Large intestine (tissue), 3 donors: ENCODE data around the gene AFF3. TPM values are rescaled to one million over a fixed set of nuclear protein-coding genes. Genes with fewer than 3 reads are reported as not detected.

Source experiments
- DNase-seq, 2 donors: peaks; one replicate each; pipeline versions ENCODE4 v3.0.0 to v3.0.0-alpha.2; 2013
- H3K27ac ChIP-seq: one replicate; pipeline ENCODE4 v1.5.1; 2013; ENCODE audit warnings: low read length
- H3K27me3 ChIP-seq: 2 replicates; pipeline ENCODE4 v1.6.1; 2013; ENCODE audit warnings: low read length; ENCODE audit not compliant: control insufficient read depth, insufficient read depth
- H3K36me3 ChIP-seq: 2 replicates; pipeline ENCODE4 v1.6.1; 2013; ENCODE audit warnings: low read length; ENCODE audit not compliant: control insufficient read depth, insufficient read depth
- H3K4me1 ChIP-seq: one replicate; pipeline ENCODE4 v1.6.1; 2013; ENCODE audit warnings: low read length; ENCODE audit not compliant: control insufficient read depth, insufficient read depth
- H3K4me3 ChIP-seq: one replicate; pipeline ENCODE4 v1.5.1; 2013; ENCODE audit warnings: low read length
- H3K9me3 ChIP-seq: one replicate; pipeline ENCODE4 v1.6.1; 2013; ENCODE audit warnings: mild to moderate bottlenecking, low read depth, low read length, moderate library complexity; ENCODE audit not compliant: control insufficient read depth
- WGBS: methylation state at CpG from one replicate; pipeline ENCODE4 v1.1.5; 2013; ENCODE audit warnings: low lambda C conversion rate; ENCODE audit not compliant: insufficient coverage; 5-methylcytosine and 5-hydroxymethylcytosine counted together
- polyA plus RNA-seq: library from polyadenylated mRNA; unstranded; fragments of 120-200 nt; gene quantifications from one replicate; pipeline ENCODE4 v1.2.1, GENCODE V29; 2013

AFF3 gene
- polyA plus RNA-seq, 1 donor: 4.8 TPM

DNA sequence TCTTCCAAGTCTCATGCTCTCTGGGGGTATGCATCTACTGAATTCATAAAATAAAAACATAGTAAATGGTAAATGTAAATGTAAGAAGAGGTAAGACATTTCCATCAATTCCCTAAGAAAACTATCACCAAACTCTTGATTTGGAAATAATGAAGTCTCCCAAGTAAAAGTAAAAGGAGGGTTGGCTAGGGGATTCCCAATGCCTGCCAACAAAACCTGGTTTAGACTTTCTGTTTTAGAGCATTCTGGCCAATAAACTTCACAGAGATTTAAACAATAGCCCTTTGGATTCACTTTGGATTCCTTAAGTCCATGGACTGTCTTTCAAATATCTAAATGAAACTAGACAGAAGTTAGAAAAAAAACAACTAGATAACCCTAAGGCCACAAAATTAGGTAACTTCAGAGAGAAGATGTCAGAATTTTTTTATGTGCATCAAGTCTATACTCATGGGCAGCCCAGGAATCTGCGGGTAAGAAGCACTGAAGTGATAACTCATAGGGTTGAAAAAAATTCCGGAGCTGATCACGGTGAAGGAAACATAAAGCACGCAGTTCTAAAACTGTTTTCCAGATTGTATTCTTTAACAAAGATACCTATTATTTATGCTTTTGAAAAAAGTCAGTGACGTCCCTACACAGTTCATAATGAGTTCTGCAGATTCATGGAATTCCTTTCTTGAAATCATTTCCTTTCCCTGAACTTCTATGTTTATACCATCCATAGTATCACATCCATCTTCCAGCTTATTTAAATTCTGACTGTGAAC is 263.6 kb downstream of the AFF3 start:
- WGBS: 93% methylated on average over 3 of the region's 5 CpGs
- no peaks in the 10 kb centered on the region for H3K36me3 ChIP-seq
- no peak overlapping the region for H3K4me3 ChIP-seq
- DNase-seq: no peak
- no peaks in the 10 kb centered on the region for H3K27me3 ChIP-seq
- H3K27ac ChIP-seq: no peak overlapping the region
- no peaks in the 10 kb centered on the region for H3K4me1 ChIP-seq
- no peaks in the 10 kb centered on the region for H3K9me3 ChIP-seq

DNA sequence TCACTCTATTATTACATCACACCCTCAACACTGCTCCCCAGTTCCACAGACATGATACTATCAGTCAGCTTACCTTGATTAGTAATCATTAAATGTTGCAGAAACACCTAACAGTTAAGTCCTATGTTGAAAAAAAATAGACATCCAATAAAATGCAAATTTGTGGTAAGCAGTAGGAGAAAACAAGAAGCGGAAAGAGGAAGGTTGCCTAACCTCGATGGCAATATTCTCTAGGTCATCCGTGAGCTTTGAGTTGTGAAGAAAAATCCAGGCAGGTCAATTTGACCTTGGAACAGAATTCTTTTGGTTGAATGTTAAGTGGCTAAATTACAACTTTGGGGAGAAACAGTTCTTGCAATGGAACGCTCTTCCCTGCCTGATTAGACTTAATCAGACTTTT is 264.4 kb downstream of the AFF3 start:
- H3K9me3 ChIP-seq: no peaks in the 10 kb centered on the region
- no peak for DNase-seq
- no peak overlapping the region for H3K4me3 ChIP-seq
- WGBS: no CpG with 5 or more reads among the region's 4 CpGs
- no peaks in the 10 kb centered on the region for H3K36me3 ChIP-seq
- H3K27me3 ChIP-seq: no peaks in the 10 kb centered on the region
- no peaks in the 10 kb centered on the region for H3K4me1 ChIP-seq
- H3K27ac ChIP-seq: no peak overlapping the region

DNA sequence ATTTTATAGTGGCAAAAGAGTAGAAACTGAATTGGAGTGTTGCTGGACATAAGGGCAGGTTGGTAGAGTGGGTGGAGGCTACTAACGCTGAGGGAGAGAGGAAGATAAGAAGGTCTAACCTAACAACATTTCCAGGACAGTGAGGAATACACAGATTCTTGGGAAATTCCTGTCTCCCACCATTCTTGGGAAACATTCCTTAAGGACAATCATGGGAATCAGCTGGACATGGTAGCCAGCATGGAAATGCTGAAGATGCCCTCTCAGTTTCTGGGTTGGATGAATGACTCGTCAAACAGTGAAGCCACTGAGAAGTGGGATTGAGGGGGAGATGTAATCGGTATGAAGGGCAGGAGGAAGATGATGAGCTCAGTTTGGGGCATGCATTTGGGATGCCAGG is 265.4 kb downstream of the AFF3 start:
- no peak overlapping the region for H3K4me3 ChIP-seq
- H3K9me3 ChIP-seq: no peaks in the 10 kb centered on the region
- no peaks in the 10 kb centered on the region for H3K4me1 ChIP-seq
- H3K36me3 ChIP-seq: no peaks in the 10 kb centered on the region
- 80% methylated on average over 1 of the region's 3 CpGs for WGBS
- no peak overlapping the region for H3K27ac ChIP-seq
- DNase-seq: no peak
- no peaks in the 10 kb centered on the region for H3K27me3 ChIP-seq

DNA sequence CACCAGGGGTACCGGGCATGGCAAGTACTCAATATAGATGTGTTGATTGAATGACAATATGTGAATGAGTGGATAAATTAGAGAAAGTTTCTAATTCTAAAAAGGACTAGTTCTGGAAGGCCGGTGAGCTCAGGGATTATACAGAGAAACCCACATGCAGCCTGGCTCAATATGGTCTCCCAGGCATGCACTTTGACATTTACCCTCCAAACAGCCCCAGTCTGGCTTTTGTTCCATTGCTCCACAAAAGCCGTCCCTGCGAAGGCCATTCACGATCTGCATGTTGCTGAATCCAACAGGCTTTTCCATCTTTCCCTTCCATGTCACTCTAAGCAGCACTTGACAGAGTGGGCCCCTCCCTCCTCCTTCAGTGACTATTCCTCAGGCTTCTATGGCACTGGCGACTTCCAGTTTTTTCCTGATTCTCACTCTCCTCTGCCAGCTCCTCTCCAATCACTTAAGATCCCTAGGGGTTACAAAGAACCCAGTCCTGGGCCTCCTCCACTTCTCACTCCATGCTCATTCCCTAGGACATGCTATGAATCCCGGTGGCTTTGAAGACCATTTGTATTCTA is 266.7 kb downstream of the AFF3 start:
- H3K27me3 ChIP-seq: no peaks in the 10 kb centered on the region
- no peak for DNase-seq
- H3K4me3 ChIP-seq: no peak overlapping the region
- H3K27ac ChIP-seq: no peak overlapping the region
- WGBS: no CpG with 5 or more reads among the region's 7 CpGs
- H3K36me3 ChIP-seq: no peaks in the 10 kb centered on the region
- no peaks in the 10 kb centered on the region for H3K4me1 ChIP-seq
- H3K9me3 ChIP-seq: no peaks in the 10 kb centered on the region

DNA sequence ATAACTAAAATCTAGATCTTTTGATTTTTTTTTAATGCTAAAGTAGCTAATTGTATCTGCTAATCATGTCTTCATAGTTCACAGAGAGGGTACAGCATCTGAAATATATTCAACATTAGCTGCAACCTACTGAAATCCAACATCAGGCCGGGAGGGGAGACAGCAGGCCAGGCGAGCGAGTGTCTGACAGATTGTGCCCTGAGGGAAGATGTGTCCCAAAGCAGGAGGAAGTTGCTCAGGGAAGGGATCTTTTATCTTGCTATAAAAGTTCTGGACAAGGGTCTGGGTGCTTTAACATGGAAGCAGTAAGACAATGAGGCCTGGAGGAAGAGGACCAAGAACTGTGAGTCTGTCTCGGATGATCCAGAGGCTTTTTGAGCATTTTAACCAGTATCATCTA is 274.1 kb downstream of the AFF3 start:
- Histone ChIP-seq H3K36me3 (no peaks in the 10 kb centered on the region), H3K9me3 (no peaks in the 10 kb centered on the region), H3K27ac (no peak overlapping the region), H3K27me3 (peaks cover 10% of the 10 kb centered on the region), H3K4me1 (no peaks in the 10 kb centered on the region), H3K4me3 (no peak overlapping the region)
- no CpG with 5 or more reads among the region's 4 CpGs for WGBS
- no peak for DNase-seq

DNA sequence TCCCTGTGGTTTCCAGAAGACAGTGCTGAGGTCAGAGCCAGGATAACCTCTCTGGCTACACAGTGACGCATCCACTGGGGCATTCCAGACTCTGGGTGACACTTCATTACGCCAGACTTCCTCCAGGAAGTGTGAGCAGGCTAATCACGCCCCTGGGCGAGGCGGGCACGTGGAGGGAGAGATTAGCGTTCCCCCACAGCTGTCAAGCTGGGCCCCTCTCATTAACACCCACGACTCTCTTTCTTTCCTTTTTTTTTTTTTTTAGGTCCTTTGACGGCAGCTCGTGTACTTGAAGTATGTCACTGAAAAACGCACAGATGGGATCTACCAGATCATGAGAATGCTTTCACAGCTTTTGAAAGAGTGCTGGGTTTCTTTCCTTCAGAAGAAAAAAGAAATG is 274.6 kb downstream of the AFF3 start:
- WGBS: 27% methylated on average over 3 of the region's 11 CpGs

DNA sequence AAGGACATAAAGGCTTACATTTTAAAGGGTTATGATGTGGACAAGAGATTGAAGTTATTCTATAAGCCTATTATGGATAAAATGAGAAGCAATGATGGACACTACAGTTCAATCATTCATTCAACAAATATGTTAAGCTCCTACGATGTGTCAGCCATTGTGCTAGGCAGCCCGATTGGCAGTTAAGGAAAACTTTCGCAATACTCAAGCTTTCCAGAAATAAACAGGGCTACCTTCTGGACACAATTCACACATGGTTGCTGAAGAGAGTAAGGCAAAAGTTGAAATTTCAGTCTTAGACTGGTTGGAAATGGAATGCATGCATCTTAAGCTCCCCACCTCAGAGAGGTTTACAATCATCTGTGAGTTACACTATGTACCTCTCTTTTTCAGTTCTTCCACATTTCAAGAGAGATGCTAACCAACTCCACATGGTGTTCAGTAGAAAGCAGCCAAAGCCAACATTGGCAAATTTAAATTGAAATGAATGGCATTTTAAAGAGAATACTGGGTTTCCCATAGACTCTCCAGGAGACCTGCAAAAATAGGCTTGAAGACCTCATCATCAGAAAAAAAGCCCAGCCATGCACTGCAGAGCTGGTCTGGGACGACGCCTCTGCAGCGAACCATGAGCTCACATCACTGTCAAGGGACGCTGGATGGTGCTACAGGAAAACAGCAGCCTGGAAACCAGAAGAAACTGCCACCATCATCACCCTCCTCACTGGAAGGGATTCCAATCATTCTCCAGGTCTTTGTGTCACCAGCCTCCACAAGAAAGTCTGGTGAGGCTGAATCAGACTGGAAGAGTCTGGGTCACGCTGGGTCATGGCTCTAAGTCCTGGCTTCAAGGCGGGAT is 276.3 kb downstream of the AFF3 start:
- WGBS: 100% methylated on average over 2 of the region's 9 CpGs

More for the DNA sequence above, 274.6 kb downstream of the AFF3 start:
- Histone ChIP-seq H3K27ac (no peak overlapping the region), H3K4me1 (no peaks in the 10 kb centered on the region), H3K27me3 (peaks cover 10% of the 10 kb centered on the region), H3K9me3 (no peaks in the 10 kb centered on the region), H3K4me3 (no peak overlapping the region), H3K36me3 (no peaks in the 10 kb centered on the region)
- peak in 1 of 2 donors; percentile 42 for DNase-seq

DNA sequence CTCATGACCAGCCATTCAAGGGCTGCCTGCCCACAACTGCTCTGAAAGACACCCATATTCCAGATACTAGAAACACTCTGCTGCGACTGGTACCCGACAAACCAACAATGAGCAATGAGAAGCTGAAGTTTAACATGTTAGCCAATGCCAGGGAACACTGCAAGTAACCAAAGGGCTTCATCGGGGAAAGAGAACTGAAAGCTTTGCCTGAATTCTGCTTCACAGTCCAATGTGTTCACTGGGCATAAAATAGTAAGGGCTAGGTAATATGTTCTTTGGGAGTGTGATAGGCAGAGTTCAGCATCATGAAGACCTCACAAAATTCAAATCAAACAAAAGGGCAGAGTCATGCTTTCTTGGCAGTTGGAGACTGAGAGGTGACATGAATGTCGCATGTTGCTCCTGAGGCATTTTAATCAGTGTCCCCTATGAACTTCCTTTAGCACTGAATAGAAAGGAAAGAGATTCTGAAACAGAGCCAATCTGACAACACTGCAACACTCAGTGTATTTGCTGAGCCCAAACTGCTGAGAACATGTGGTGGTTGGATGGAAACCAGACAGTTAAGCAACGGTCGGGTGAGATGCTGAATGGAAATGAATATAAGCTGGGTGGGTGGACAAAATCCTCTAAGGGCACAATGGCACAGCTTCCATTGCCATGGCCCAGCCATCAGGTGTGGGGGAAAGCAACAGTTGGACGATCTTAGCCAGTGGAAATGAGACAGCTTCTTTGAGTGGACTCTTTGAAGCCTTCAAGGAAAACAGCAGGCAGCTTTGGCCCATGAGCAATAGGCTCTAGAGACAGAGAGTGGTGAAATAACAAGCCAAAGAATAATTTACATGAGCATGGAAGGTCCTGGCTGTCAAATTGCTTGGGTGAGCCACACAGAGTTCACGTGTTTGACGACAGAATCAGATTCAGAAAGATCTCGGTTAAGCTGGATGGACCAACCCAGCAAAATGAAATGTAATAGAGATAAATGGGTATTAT is 277.5 kb downstream of the AFF3 start:
- H3K27me3 ChIP-seq: peaks cover 8% of the 10 kb centered on the region
- DNase-seq: no peak
- H3K36me3 ChIP-seq: no peaks in the 10 kb centered on the region
- 92% methylated on average over 2 of the region's 10 CpGs for WGBS
- no peaks in the 10 kb centered on the region for H3K4me1 ChIP-seq
- H3K27ac ChIP-seq: no peak overlapping the region
- H3K9me3 ChIP-seq: no peaks in the 10 kb centered on the region
- no peak overlapping the region for H3K4me3 ChIP-seq

More for the DNA sequence above, 276.3 kb downstream of the AFF3 start:
- Histone ChIP-seq H3K9me3 (no peaks in the 10 kb centered on the region), H3K27me3 (peaks cover 11% of the 10 kb centered on the region), H3K36me3 (no peaks in the 10 kb centered on the region), H3K4me1 (no peaks in the 10 kb centered on the region), H3K4me3 (no peak overlapping the region), H3K27ac (no peak overlapping the region)
- DNase-seq: no peak

DNA sequence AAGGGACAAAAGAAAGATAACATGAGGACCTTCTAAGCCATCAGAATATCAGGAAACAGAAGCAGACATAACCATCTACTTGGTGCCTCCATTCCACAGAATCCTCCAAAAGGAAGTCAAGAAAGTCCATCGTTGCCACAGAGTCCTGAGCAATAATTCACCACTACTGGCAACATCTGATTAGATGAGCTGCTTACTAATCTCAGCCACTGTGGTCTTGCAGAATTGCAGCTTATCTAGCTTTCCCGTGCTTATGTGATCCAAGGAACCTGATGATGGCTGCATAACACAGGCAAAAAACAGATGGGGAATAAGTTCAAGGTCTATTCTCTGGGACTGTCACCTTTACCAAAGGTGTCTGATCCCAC is 278.5 kb downstream of the AFF3 start:
- no CpG with 5 or more reads among the region's 2 CpGs for WGBS
- H3K9me3 ChIP-seq: no peaks in the 10 kb centered on the region
- no peak overlapping the region for H3K27ac ChIP-seq
- H3K27me3 ChIP-seq: peaks cover 8% of the 10 kb centered on the region
- H3K36me3 ChIP-seq: no peaks in the 10 kb centered on the region
- H3K4me1 ChIP-seq: no peaks in the 10 kb centered on the region
- no peak for DNase-seq
- no peak overlapping the region for H3K4me3 ChIP-seq
